CD14-positive monocyte (primary cell): ENCODE data around the gene BDKRB2. TPM values are rescaled to one million over a fixed set of nuclear protein-coding genes. Genes with fewer than 3 reads are reported as not detected.

Experiments used
- DNase-seq, 3 donors: peaks; one replicate each; pipeline ENCODE4 v3.0.0-alpha.2; 2011 to 2022
- H2AFZ ChIP-seq: 2 replicates; pipeline ENCODE4 v1.6.0; 2012; ENCODE audit warnings: mild to moderate bottlenecking, low read depth, low read length, inconsistent platforms; ENCODE audit not compliant: insufficient read depth, poor library complexity, severe bottlenecking
- H3K27ac ChIP-seq, 2 donors: 1 replicate in 1 of 2; 2 replicates in 1 of 2; pipeline ENCODE4 v1.5.1; 2012 to 2013; ENCODE audit warnings: low read length in 2 of 2, control low read depth in 1 of 2, inconsistent platforms in 1 of 2, low read depth in 1 of 2, mild to moderate bottlenecking in 1 of 2
- H3K27me3 ChIP-seq, 2 donors: one replicate each; pipeline versions ENCODE4 v1.6.0 to v1.6.1; 2011 to 2013; ENCODE audit warnings: low read length in 2 of 2; ENCODE audit not compliant: control insufficient read depth in 2 of 2, insufficient read depth in 2 of 2
- H3K36me3 ChIP-seq, 2 donors: replicated peaks in 1 of 2; 1 replicate in 1 of 2; 2 replicates in 1 of 2; pipeline versions ENCODE4 v1.5.1 to v1.6.1; 2012 to 2013; ENCODE audit warnings: low read length in 2 of 2, control low read depth in 1 of 2, inconsistent platforms in 1 of 2, mild to moderate bottlenecking in 1 of 2; ENCODE audit not compliant: insufficient read depth in 2 of 2, control insufficient read depth in 1 of 2
- H3K4me1 ChIP-seq, 2 donors: 1 replicate in 1 of 2; 2 replicates in 1 of 2; pipeline versions ENCODE4 v1.5.1 to v1.6.1; 2012 to 2013; ENCODE audit warnings: low read length in 2 of 2, control low read depth in 1 of 2, inconsistent platforms in 1 of 2, mild to moderate bottlenecking in 1 of 2, moderate library complexity in 1 of 2; ENCODE audit not compliant: insufficient read depth in 2 of 2, control insufficient read depth in 1 of 2
- H3K4me2 ChIP-seq: replicated peaks from 2 replicates; pipeline ENCODE3; 2012; ENCODE audit warnings: low read length, moderate library complexity, mild to moderate bottlenecking; ENCODE audit not compliant: poor library complexity, severe bottlenecking; ENCODE audit errors: extremely low read depth
- H3K4me3 ChIP-seq, 3 experiments: fragments of 200-600 bp in 1 of 3; sonication (generic) in 1 of 3; replicated peaks in 1 of 3; 1 replicate in 2 of 3; 2 replicates in 1 of 3; pipeline ENCODE4 v1.5.1; 2011 to 2013; ENCODE audit warnings: low read length in 3 of 3, mild to moderate bottlenecking in 3 of 3, control low read depth in 2 of 3, low read depth in 2 of 3, inconsistent platforms in 1 of 3, moderate library complexity in 1 of 3
- H3K79me2 ChIP-seq: 2 replicates; pipeline ENCODE4 v1.6.0; 2012; ENCODE audit warnings: mild to moderate bottlenecking, control low read depth, inconsistent platforms, low read length, moderate library complexity; ENCODE audit not compliant: insufficient read depth
- H3K9ac ChIP-seq: 2 replicates; pipeline ENCODE4 v1.6.0; 2017; ENCODE audit warnings: low read length, mild to moderate bottlenecking; ENCODE audit not compliant: insufficient read depth, poor library complexity, severe bottlenecking
- H3K9me3 ChIP-seq, 2 donors: replicated peaks in 1 of 2; 1 replicate in 1 of 2; 2 replicates in 1 of 2; pipeline versions ENCODE4 v1.5.1 to v1.6.1; 2012 to 2013; ENCODE audit warnings: low read length in 2 of 2, control low read depth in 1 of 2; ENCODE audit not compliant: control insufficient read depth in 1 of 2, insufficient read depth in 1 of 2
- H4K20me1 ChIP-seq: 2 replicates; pipeline ENCODE4 v1.6.0; 2012; ENCODE audit warnings: mild to moderate bottlenecking, low read length, control low read depth, moderate library complexity; ENCODE audit not compliant: insufficient read depth
- H3K27ac Mint-ChIP-seq, 7 donors: one replicate each; pipeline ENCODE4 v1.8.0; 2020; ENCODE audit warnings: mild to moderate bottlenecking in 7 of 7, mixed read lengths in 7 of 7, moderate library complexity in 6 of 7, inconsistent platforms in 2 of 7
- H3K27me3 Mint-ChIP-seq, 3 donors: one replicate each; pipeline ENCODE4 v1.8.0; 2021 to 2022; ENCODE audit warnings: low read depth in 3 of 3, mild to moderate bottlenecking in 3 of 3, mixed read lengths in 3 of 3, moderate library complexity in 3 of 3, inconsistent platforms in 1 of 3
- H3K36me3 Mint-ChIP-seq, 2 donors: one replicate each; pipeline ENCODE4 v1.8.0; 2020; ENCODE audit warnings: mixed read lengths in 2 of 2, inconsistent platforms in 1 of 2, mild to moderate bottlenecking in 1 of 2
- H3K4me1 Mint-ChIP-seq: one replicate; pipeline ENCODE4 v1.8.0; 2020; ENCODE audit warnings: mild to moderate bottlenecking, mixed read lengths
- H3K4me3 Mint-ChIP-seq, 2 donors: one replicate each; pipeline ENCODE4 v1.8.0; 2020; ENCODE audit warnings: mild to moderate bottlenecking in 2 of 2, mixed read lengths in 2 of 2, moderate library complexity in 1 of 2
- H3K9me3 Mint-ChIP-seq, 7 donors: one replicate each; pipeline ENCODE4 v1.8.0; 2020 to 2022; ENCODE audit warnings: mixed read lengths in 7 of 7, mild to moderate bottlenecking in 6 of 7, moderate library complexity in 6 of 7, inconsistent platforms in 2 of 7
- WGBS: methylation state at CpG from one replicate; pipeline ENCODE4 v1.1.5; 2013; ENCODE audit warnings: missing lambda C conversion rate; ENCODE audit not compliant: insufficient coverage; 5-methylcytosine and 5-hydroxymethylcytosine counted together
- intact Hi-C, 2 donors: fragments of 100-400 bp; cut with micrococcal nuclease; formaldehyde crosslinking; loops; one replicate each; pipeline versions ENCODE4 v1.15.0 to v1.15.1; 2023
- polyA plus RNA-seq, 3 donors: library from polyadenylated mRNA; depleted of rRNA in 1 of 3; unstranded in 2 of 3; stranded (reverse) in 1 of 3; fragments of 300-500 nt in 2 of 3; fragments of >200 nt in 1 of 3; fragmentation: Illumina TruSeq in 2 of 3; gene quantifications; 1 replicate in 2 of 3; 2 replicates in 1 of 3; pipeline ENCODE4 v1.2.3, GENCODE V29; 2012 to 2021
- TF ChIP-seq, protein P1 (sequence below): fragments of 200-600 bp; IDR thresholded peaks from one replicate; pipeline ENCODE4 v1.8.0; 2022; ENCODE audit warnings: antibody characterized with exemption, mild to moderate bottlenecking

BDKRB2 gene
- polyA plus RNA-seq, 3 donors, result not detected

DNA sequence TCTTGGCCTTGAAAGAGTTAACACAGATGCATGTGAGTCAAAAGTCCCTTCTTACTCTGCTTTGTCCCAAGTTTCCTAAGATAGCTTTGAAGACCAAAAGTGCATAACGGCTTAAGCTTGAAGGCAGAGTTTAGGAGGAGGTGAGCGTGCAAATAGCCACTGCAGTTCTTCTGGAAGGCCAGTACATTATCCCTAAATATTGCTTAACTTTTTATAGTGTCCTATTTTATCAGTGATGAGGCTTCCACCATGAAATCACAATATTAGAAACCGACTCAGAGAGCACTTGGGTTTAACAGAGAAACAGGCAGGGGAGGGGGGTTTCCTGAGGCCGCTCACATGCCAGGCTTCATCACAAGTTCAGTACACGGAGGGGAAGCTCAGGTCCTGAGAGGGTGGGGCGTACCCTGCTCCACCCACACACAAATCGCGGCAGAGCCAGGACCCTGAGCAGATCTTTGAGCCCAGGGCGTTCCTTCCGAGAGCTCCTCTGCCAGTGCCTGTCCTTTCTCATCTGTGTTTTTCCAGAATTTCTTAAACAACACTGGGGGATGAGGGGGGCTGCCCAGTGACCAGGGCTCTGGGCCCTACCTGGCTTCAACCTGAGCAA lies 26.8 kb upstream of the BDKRB2 start:
- no peak overlapping the region for H2AFZ ChIP-seq
- Mint-ChIP-seq H3K9me3 (peaks cover 0 to 8% (median 5%) of the 10 kb centered on the region in 7 donors), H3K4me1 (no peaks in the 10 kb centered on the region), H3K36me3 (no peaks in the 10 kb centered on the region), H3K27ac (no peak overlapping the region), H3K4me3 (no peak overlapping the region), H3K27me3 (peaks cover 3 to 14% (median 8%) of the 10 kb centered on the region in 3 donors)
- intact Hi-C loops, result no loop called here
- H3K4me2 ChIP-seq, result no peak overlapping the region
- no peak overlapping the region for H3K27ac ChIP-seq
- DNase-seq, result no peak
- 13% methylated on average over 4 of the region's 10 CpGs for WGBS
- H3K27me3 ChIP-seq, result no peaks in the 10 kb centered on the region
- H3K9ac ChIP-seq, result no peak overlapping the region
- no peaks in the 10 kb centered on the region for H3K9me3 ChIP-seq
- H3K4me1 ChIP-seq, result no peaks in the 10 kb centered on the region
- H3K4me3 ChIP-seq, result no peak overlapping the region
- H3K79me2 ChIP-seq, result no peaks in the 10 kb centered on the region
- no peaks in the 10 kb centered on the region for H3K36me3 ChIP-seq
- TF ChIP-seq, protein P1, sequence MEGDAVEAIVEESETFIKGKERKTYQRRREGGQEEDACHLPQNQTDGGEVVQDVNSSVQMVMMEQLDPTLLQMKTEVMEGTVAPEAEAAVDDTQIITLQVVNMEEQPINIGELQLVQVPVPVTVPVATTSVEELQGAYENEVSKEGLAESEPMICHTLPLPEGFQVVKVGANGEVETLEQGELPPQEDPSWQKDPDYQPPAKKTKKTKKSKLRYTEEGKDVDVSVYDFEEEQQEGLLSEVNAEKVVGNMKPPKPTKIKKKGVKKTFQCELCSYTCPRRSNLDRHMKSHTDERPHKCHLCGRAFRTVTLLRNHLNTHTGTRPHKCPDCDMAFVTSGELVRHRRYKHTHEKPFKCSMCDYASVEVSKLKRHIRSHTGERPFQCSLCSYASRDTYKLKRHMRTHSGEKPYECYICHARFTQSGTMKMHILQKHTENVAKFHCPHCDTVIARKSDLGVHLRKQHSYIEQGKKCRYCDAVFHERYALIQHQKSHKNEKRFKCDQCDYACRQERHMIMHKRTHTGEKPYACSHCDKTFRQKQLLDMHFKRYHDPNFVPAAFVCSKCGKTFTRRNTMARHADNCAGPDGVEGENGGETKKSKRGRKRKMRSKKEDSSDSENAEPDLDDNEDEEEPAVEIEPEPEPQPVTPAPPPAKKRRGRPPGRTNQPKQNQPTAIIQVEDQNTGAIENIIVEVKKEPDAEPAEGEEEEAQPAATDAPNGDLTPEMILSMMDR, result no peak
- H4K20me1 ChIP-seq, result no peaks in the 10 kb centered on the region

DNA sequence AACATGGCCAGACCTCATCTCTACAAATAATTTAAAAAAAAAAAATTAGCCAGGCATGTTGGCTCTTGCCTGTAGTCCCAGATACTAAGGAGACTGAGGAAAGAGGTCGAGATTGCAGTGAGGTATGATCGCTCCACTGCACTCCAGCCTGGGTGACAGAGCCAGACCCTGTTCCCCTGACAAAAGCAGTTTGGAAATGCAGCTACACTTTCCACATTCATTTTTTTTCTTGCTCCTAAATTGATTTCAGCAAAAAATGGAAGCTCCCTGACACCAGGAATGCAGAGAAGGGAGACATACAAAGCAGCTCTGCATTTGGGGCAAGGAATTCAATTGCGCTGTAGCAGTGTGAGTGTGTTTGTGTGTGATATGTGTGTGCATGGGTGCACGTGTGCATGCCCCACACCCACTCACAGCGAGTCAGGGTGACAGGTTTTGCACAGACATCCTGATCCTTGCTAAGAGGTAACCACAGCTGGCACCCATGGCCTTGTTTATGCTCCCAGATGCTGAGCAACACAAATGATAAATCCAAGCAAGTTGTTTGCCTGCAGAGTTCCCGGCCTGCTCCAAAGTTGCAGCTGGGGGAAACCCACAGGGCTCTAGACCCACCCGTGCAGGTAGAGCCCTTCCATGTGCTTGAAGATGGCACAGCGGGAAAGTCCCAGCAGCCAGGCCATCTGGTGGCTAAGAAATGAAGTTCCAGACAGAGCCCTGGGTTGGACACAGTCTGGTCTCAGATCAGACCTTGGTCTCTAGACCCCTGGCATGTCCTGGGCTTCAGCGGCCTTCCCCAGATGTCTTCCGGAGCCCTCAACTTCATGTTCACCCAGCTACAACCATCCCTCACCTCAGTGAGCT lies 25.9 kb upstream of the BDKRB2 start:
- Histone ChIP-seq H3K36me3 (no peaks in the 10 kb centered on the region), H3K79me2 (no peaks in the 10 kb centered on the region), H3K27me3 (no peaks in the 10 kb centered on the region), H3K9ac (no peak overlapping the region), H4K20me1 (no peaks in the 10 kb centered on the region), H3K4me1 (no peaks in the 10 kb centered on the region), H3K27ac (no peak overlapping the region), H3K4me3 (no peak overlapping the region), H3K4me2 (no peak overlapping the region), H3K9me3 (no peaks in the 10 kb centered on the region), H2AFZ (no peak overlapping the region)
- intact Hi-C loops, result no loop called here
- 97% methylated on average over 5 of the region's 10 CpGs for WGBS
- no peak for DNase-seq
- TF ChIP-seq, protein P1, result no peak
- Mint-ChIP-seq H3K36me3 (no peaks in the 10 kb centered on the region), H3K9me3 (peaks cover 0 to 5% (median 4%) of the 10 kb centered on the region in 7 donors), H3K4me1 (no peaks in the 10 kb centered on the region), H3K4me3 (no peak overlapping the region), H3K27ac (no peak overlapping the region), H3K27me3 (peaks cover 3 to 14% (median 8%) of the 10 kb centered on the region in 3 donors)
